T1000 (cell line): ENCODE measurements around the gene GATA2.
A peak's percentile ranks its signal among the peaks of the same experiment; 100 is the strongest.

Source experiments
- DNase-seq: peaks from one replicate; lab custom pipeline; 2025; ENCODE audit warnings: mixed read lengths; lab: John Stamatoyannopoulos, UW

Gene GATA2

DNA sequence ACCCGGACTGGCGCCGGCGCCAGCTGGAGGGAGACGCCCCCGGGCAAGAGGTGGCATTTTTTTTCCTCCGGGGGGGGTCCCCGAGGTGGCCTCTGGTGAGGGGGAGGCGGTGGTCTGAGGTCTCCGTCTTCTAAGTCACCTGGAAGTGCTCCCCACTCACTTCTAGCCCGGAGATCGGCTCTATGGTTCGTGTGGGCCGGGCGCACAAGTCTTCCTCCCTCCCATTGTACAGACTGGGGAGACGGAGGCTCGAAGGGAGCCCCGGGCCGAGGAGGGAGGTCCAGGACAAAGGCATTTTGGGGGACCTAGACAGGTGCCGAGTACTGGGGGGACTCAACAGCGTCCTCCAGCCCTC lies 4.4 kb downstream of the GATA2 start:
- no peak for DNase-seq

DNA sequence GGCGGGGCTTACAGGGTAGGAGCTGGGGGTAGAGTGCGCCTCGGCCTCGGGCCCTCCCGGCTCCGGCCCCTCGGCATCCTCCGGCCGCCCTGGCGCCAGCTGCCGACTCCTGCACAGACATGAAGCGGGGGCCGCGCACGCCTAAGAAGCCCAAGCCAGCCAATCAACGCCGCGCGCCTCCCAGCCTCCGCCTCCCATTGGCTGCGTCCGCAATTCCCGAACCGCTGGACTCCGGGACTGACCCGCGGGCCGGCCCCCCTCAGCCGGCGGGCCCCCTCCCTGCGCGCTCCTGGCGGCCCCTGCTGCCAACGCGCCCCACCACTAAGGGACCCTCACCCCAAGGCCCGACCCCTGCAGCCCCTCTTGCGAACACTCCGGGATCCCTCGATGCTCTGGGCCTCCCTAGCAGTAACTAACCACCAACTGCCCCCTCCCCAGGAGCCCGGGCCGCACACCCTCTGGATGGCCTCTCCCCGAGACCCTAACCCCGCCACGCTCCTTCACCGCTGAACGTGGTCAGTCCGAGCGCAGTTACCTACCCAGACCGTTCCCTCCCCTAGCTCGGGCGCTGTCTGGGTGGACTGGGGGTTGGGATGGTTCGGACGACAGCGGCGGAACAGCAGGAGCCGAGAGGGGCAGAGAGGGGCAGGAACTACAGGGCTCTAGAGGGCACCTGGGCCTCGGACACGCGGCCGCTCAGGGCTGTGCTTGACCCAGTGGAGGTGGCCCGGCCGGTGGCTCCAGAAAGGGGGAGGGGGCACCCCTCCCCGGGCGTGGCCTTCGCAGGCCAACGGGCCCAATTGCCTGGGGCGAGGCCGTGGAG lies 5.0 kb downstream of the GATA2 start:
- peak; percentile 41 for DNase-seq

GRCh38 chr3:128487538-128487812 lies 5.5 kb downstream of the GATA2 start:
- DNase-seq: no peak

DNA sequence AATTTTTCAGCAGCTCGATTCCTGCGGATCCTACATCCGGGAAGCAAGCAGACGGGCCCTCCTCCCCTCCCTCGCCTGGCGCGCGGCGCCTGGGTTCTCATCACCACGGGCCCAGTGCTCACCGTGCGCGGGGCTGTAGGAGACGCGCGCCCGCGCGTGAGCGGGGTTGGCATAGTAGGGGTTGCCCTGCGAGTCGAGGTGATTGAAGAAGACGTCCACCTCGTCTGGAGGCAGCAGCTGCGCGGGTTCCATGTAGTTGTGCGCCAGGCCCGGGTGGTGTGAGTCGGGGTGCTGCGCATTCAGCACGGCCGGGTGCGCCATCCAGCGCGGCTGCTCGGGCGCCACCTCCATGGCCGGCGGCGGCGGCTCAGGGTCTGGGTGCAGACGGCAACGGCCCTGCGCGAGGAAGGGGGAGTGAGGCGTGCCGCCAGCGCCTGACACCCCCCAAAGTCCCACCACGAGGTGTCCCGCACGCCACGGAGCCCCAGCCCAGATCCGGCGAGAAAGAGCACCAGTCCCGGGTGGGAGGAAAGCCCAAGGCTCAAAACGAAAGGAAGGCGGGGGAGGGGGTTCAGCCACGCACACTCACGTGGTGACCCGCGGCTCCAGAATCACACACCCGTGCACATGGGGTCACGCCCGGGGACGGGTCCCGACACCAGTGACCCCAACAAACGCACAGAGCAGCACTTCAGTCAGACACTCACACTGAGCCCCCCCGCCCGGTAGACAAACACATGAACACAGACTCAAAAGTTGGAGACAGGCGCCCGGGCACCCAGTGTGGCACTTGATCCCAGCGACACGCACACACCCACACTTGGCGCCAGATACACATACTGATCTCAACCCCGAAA lies 6.1 kb downstream of the GATA2 start:
- no peak for DNase-seq

DNA sequence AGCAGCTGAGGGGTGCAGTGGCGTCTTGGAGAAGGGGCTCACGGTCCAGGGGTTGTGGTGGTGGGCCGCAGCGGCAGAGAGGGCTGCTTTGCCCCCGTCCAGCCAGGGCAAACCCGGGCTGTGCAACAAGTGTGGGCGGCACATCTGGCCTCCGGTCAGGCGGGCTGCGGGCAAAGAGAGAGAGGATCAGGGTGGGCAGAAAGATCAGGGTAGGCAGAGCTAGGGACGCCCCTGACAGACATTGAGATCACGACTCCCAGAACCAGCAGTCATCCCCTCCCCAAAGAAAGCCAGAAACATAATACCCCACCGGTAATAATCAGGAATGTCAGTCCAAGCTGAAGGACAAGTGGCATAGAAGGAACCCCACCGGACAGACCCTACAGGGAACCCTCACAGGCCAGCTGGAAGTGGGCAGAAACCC lies 6.8 kb downstream of the GATA2 start:
- no peak for DNase-seq

- no peak for DNase-seq
These were observed 7.5 kb downstream of the GATA2 start for GRCh38 chr3:128485282-128486204.

DNA sequence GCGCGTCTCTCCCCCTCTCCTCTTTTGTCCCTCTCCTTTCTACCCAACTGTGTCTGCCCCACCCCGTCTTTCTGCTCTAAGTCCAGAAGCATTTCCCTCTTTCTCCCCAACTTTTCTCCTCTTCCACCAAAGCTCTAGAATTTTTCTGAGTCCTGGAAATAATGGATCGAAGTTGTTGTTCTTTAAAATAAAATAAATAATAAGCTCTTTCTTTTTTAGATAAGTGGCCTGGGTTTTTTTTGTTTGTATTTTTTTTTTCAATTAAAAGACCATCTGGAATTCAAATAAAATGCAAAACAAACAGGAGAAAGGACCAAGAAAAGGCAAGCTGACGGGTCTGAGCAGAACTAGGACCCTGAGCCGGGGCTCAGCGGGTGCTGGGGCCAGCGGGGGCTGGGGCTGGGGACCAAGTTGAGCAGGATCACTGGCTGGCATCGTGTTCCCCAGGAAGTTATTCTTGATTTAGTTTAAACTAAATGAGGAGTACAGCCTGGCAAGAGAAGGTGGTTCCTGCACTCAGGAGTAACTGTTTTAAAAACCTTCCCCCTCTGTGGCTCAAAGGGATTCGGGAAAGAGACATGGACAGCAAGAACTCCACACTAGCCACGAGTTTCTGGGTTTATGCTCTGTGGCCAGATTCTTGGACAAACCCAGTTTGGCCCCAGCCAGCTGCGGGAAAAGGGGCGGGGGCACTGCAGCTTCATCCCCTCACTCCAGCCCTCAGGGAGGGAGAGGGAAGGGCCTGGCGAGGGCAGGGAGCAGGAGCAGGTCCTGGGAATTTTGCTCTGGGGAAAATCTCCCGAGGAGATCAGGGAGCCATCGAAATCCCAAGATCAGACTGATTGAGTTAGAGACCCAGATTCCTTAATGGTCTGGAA lies 8.4 kb downstream of the GATA2 start:
- no peak for DNase-seq

DNA sequence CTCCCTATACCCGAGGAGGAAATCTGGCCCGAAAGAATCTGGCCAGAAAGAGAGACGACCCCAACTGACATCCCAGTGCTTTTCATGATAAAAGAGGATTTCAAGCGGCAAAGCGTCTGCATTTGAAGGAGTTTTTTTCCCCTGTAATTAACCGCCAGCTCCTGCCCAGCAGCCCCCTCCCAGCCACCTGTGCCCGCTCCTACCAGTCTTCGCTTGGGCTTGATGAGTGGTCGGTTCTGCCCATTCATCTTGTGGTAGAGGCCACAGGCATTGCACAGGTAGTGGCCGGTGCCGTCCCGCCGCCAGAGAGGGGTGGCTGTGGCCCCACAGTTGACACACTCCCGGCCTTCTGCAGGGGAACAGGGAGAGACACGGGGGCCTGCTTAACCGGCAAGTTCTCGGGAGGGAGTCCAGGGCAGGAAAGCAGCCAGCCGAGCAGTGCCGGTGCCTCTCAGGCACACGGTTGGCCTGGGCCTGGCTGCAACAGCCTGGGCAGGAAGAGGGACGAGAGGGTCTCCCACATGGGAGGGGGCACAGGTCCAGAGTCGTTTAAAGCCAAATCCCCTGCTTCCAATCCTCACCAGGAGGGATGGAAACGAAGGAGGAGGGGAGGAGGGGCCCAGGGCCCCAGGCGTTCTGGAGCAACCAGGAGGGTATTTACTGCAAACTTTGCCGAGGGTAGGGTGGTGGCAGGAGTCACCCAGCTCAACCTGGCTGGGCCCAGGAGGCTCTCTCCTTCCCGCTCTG lies 9.2 kb downstream of the GATA2 start:
- no peak for DNase-seq

GRCh38 chr3:128482666-128483656 lies 10.0 kb downstream of the GATA2 start:
- peak; percentile 74 for DNase-seq

GRCh38 chr3:128482175-128482574 lies 10.8 kb downstream of the GATA2 start:
- no peak for DNase-seq

GRCh38 chr3:128481438-128481942 lies 11.5 kb downstream of the GATA2 start:
- no peak for DNase-seq

DNA sequence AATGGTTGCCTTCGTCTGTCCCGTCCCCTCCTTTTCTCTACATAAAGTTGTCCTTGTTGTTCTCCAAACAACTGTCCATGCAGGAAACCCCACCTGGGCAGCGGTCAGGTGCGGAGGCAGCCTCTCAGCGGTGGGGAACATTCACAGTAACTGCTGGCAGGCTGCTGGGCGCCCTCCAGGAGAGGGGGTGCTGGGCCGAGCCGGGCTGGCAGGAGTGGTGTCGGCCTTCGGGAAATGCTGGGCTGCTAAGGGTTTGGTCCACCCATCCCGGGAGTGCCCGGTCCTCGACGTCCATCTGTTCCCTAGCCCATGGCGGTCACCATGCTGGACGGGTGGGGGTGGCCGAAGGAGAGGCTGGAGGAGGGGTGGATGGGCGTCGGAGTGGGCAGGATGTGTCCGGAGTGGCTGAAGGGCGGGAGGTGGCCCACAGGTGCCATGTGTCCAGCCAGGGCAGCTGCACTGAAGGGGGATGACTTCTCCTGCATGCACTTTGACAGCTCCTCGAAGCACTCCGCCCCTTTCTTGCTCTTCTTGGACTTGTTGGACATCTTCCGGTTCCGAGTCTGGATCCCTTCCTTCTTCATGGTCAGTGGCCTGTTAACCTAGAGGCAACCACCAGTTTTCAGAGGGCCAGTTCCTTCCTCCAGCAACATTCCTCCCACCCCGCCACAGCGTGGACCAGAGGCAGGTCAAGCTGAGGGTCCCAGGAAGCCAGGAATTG lies 12.1 kb downstream of the GATA2 start:
- DNase-seq: no peak

GRCh38 chr3:128480278-128480677 lies 12.7 kb downstream of the GATA2 start:
- DNase-seq: no peak

- DNase-seq: no peak
These were observed 13.4 kb downstream of the GATA2 start for GRCh38 chr3:128479558-128480086.

DNA sequence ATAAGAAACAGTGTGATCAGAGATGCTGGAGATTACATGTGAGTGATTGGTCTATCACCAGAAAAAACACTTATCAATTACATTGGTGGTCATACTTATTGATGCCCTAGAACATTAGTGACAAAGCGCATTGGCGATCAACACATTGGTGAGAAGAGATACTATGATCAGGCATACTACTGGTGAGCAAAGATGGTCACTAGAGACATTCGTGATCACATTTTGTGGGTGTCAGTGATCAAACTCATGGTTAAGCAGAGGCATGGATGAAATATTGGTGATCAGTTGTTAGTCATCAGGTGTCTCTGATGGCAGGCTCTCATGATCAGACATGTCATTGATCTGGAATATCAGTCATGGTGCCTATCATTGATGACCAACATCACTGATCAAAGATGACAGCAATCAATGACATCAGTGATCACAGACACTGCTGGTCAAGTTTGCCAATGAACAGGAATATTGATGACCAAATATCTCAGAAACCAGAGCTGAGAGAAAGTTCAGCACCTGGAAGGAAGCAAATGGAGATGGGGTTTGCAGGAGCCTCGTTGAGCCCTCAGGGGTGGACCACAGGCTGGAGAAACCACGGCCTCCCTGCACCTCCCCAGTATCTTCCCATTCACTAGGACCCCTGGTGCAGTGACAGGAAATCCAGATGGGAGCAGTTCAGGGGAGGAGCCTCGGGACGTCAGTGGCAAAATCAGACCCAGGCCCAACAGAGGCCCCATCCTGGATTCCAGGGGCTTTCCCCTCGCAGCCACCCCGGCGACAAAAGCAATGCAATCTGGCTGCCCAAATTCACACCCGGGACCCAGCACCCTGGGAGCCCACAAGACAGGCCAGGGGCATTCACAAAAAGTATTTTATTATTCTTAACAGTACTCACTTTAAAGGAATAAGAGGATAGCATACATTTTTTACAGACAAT lies 14.2 kb downstream of the GATA2 start:
- DNase-seq: no peak

DNA sequence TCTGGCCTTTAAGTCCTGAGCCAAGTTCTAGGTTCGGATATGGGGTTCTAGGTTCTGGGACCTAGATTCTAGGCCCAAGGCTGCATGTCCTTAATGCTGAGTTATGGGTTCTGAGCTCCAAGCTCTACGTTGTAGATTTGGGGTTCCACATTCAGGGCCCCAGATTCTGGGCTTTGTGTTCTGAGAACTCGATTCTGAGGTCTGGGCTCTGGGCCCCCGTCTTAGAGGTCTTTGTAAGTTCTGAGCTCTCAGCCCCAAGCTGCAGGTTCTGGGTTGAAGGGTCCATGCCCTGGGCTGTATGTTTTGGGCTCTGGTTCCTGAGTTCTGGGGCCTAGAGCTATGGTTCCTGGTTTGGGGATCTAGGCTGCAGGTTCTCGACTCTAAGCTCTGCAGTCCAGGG lies 16.3 kb downstream of the GATA2 start:
- no peak for DNase-seq

DNA sequence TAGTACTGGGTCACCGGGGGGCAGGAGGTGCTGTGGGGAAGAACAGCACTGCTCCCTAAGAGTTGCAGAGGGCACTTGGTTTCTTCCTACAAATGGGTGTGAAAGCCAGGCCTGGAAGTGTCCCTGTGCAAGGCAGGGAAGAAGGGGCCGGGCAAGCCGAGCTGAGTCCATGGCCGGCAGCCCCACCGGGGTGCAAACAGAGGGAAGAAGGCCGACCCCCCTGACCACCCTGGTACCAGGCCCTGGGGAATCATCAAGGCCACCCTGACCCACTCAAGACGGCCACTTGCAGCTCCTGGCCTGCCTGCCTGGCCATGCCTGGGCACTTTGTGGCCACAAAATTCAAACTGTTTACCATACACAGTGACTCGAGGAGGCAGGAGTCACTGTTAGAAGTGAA lies 17.6 kb downstream of the GATA2 start:
- no peak for DNase-seq
